ENCODE results near the gene PLIN3. TPM values are rescaled to one million over a fixed set of nuclear protein-coding genes. Genes with fewer than 3 reads are reported as not detected.
A peak's percentile ranks its signal among the peaks of the same experiment; 100 is the strongest.

PLIN3 gene
- total RNA-seq, 4 donors from 2014 or later, result 18.5 to 66.3 (median 34.7) TPM

GRCh38 chr19:4909156-4909896 is 41.9 kb upstream of the PLIN3 start, which contains the start of gene UHRF1:
Gene UHRF1 (plus strand): TSS chr19:4909501. CDS start chr19:4910886, 1,385 bp downstream.
- WGBS, 2 donors (ENCODE audit: low coverage in 1 of 2), result 0% methylated on average over 1 of the region's 89 CpGs; no CpG with 5 or more reads in 1 of the 2 donors
- Histone ChIP-seq H3K4me3 (peak within 1 kb of the TSS; percentile 48 to 75), H3K27ac (peak within 1 kb of the TSS in 1 of 4 donors; percentile 42), H3K27me3 (peaks cover 36% of the 10 kb centered on the region), H3K36me3 (no peaks in the 10 kb centered on the region), H3K9me3 (no peaks in the 10 kb centered on the region), H3K4me1 (peaks cover 0 to 32% (median 25%) of the 10 kb centered on the region in 3 donors)
- no peak for TF ChIP-seq EP300 (IDR thresholded peaks at IDR 0.05)
- TF ChIP-seq POLR2A (IDR thresholded peaks at IDR 0.05), result no peak
- no peak for TF ChIP-seq POLR2AphosphoS5 (IDR thresholded peaks at IDR 0.05)
- TF ChIP-seq CTCF (IDR thresholded peaks at IDR 0.05), result no peak
- ATAC-seq, result peak; percentile 40

- WGBS, 2 donors (ENCODE audit: low coverage in 1 of 2), result 86% methylated on average over 1 of the region's 15 CpGs; no CpG with 5 or more reads in 1 of the 2 donors
- no peak for TF ChIP-seq POLR2A (IDR thresholded peaks at IDR 0.05)
- no peak for TF ChIP-seq POLR2AphosphoS5 (IDR thresholded peaks at IDR 0.05)
- TF ChIP-seq EP300 (IDR thresholded peaks at IDR 0.05), result no peak
- no peak for TF ChIP-seq CTCF (IDR thresholded peaks at IDR 0.05)
- no peaks in the 10 kb centered on the region for H3K36me3 ChIP-seq
Measured at GRCh38 chr19:4908781-4909155, 41.3 kb upstream of the PLIN3 start.

GRCh38 chr19:4908360-4908759 is 40.9 kb upstream of the PLIN3 start:
- ATAC-seq, result no peak
- H3K4me1 ChIP-seq, result peaks cover 0 to 32% (median 25%) of the 10 kb centered on the region in 3 donors
- H3K36me3 ChIP-seq, result no peaks in the 10 kb centered on the region
- H3K4me3 ChIP-seq, result no peak overlapping the region
- H3K9me3 ChIP-seq, result no peaks in the 10 kb centered on the region
- no peak for TF ChIP-seq POLR2A (IDR thresholded peaks at IDR 0.05)
- TF ChIP-seq POLR2AphosphoS5 (IDR thresholded peaks at IDR 0.05), result no peak
- no peak for TF ChIP-seq EP300 (IDR thresholded peaks at IDR 0.05)
- TF ChIP-seq CTCF (IDR thresholded peaks at IDR 0.05), result no peak
- no peak overlapping the region for H3K27ac ChIP-seq
- peaks cover 36% of the 10 kb centered on the region for H3K27me3 ChIP-seq
- 83 to 93% methylated on average over 5 of the region's 5 CpGs for WGBS, 2 donors (ENCODE audit: low coverage in 1 of 2)

More at GRCh38 chr19:4908781-4909155, 41.3 kb upstream of the PLIN3 start:
- no peaks in the 10 kb centered on the region for H3K9me3 ChIP-seq
- no peak overlapping the region for H3K27ac ChIP-seq
- H3K4me1 ChIP-seq, result peaks cover 0 to 32% (median 25%) of the 10 kb centered on the region in 3 donors
- H3K4me3 ChIP-seq, result no peak overlapping the region
- peaks cover 36% of the 10 kb centered on the region for H3K27me3 ChIP-seq
- no peak for ATAC-seq

GRCh38 chr19:4906963-4907362 is 39.5 kb upstream of the PLIN3 start:
- Histone ChIP-seq H3K27me3 (peaks cover 36% of the 10 kb centered on the region), H3K4me1 (peaks cover 0 to 29% (median 25%) of the 10 kb centered on the region in 3 donors), H3K4me3 (no peak overlapping the region), H3K9me3 (no peaks in the 10 kb centered on the region), H3K27ac (no peak overlapping the region), H3K36me3 (no peaks in the 10 kb centered on the region)
- no peak for ATAC-seq
- TF ChIP-seq EP300 (IDR thresholded peaks at IDR 0.05) (no peak), CTCF (IDR thresholded peaks at IDR 0.05) (no peak), POLR2AphosphoS5 (IDR thresholded peaks at IDR 0.05) (no peak), POLR2A (IDR thresholded peaks at IDR 0.05) (no peak)
- 79% methylated on average over 6 of the region's 8 CpGs for WGBS, 2 donors (ENCODE audit: low coverage in 1 of 2)

DNA sequence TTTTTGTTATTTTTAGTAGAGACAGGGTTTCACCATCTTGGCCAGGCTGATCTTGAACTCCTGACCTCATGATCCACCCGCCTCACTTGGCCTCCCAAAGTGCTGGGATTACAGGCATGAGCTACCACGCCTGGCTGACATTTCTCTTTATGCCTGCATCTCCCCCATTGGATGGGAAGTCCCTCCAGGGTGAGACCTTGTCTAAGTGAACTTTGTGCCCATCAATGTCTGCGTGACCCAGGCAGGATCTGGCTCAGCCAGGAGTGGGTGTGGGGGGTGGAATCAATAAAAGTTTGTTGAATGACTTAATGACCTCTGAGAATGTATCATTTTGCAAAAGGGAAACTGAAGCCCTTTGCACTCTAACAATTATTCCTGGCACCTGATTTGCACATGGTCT is 37.0 kb upstream of the PLIN3 start:
- H3K9me3 ChIP-seq, result no peaks in the 10 kb centered on the region
- TF ChIP-seq CTCF (IDR thresholded peaks at IDR 0.05) (no peak), POLR2AphosphoS5 (IDR thresholded peaks at IDR 0.05) (no peak), POLR2A (IDR thresholded peaks at IDR 0.05) (no peak), EP300 (IDR thresholded peaks at IDR 0.05) (no peak)
- H3K4me1 ChIP-seq, result peaks cover 0 to 8% (median 5%) of the 10 kb centered on the region in 3 donors
- H3K36me3 ChIP-seq, result no peaks in the 10 kb centered on the region
- 57% methylated on average over 2 of the region's 3 CpGs; no CpG with 5 or more reads in 1 of the 2 donors for WGBS, 2 donors (ENCODE audit: low coverage in 1 of 2)
- ATAC-seq, result no peak
- peaks cover 23% of the 10 kb centered on the region for H3K27me3 ChIP-seq
- no peak overlapping the region for H3K27ac ChIP-seq
- H3K4me3 ChIP-seq, result no peak overlapping the region

Measured in gastroesophageal sphincter (tissue), 4 donors.